A549 (cell line): ENCODE data around the gene LECT2. TPM values are rescaled to one million over a fixed set of nuclear protein-coding genes. Genes with fewer than 3 reads are reported as not detected.
A peak's percentile ranks its signal among the peaks of the same experiment; 100 is the strongest.

ENCODE experiments used
- ATAC-seq, 2 experiments: fragments of 200-7000 bp in 1 of 2; fragments of >200 bp in 1 of 2; cut with Nextera tagmentation in 1 of 2; cut with Tn5 transposase in 1 of 2; 3 replicates each; pipeline versions ENCODE4 v1.8.0 to v1.9.1; 2018 to 2020; ENCODE audit warnings: mild to moderate bottlenecking in 1 of 2, moderate library complexity in 1 of 2
- CTCF ChIA-PET: fragments of 300-600 bp; sonication (Branson Sonifier 250); formaldehyde crosslinking; extraction: SDS; loops from one replicate; lab custom pipeline; 2021; ENCODE audit warnings: antibody characterized with exemption, inconsistent platforms; lab: Yijun Ruan, JAX
- POLR2A ChIA-PET: fragments of 350-600 bp; formaldehyde crosslinking; extraction: SDS; loops from one replicate; lab custom pipeline; 2021; ENCODE audit warnings: antibody characterized with exemption, inconsistent platforms; lab: Yijun Ruan, JAX
- DNase-seq, 2 experiments: peaks; one replicate each; pipeline versions ENCODE4 v3.0.0 to v3.0.0-alpha.2; 2011 to 2016; ENCODE audit warnings: low read depth in 1 of 2, low spot score in 1 of 2
- FAIRE-seq: peaks from 2 replicates; lab custom pipeline; 2011; peaks lifted over from hg19 to GRCh38; lab: Jason Lieb, UNC
- H3K27ac ChIP-seq, 2 experiments: fragments of >200 bp; sonication (Bioruptor Twin); formaldehyde crosslinking; 3 replicates each; pipeline ENCODE4 v1.5.1; 2016 to 2017
- H3K4me1 ChIP-seq: fragments of >200 bp; sonication (Bioruptor Twin); formaldehyde crosslinking; 3 replicates; pipeline ENCODE4 v1.6.1; 2016
- H3K4me2 ChIP-seq: fragments of >200 bp; sonication (Bioruptor Twin); formaldehyde crosslinking; 3 replicates; pipeline ENCODE4 v1.6.1; 2016
- H3K4me3 ChIP-seq: fragments of >200 bp; sonication (Bioruptor Twin); formaldehyde crosslinking; 3 replicates; pipeline ENCODE4 v1.5.1; 2016
- H3K9me3 ChIP-seq: fragments of >200 bp; sonication (Bioruptor Twin); formaldehyde crosslinking; 3 replicates; pipeline ENCODE4 v1.6.1; 2016
- CHD4 ChIP-seq: fragments of 200-600 bp; sonication (generic); IDR thresholded peaks from 2 replicates; pipeline ENCODE4 v1.6.1; 2016; ENCODE audit warnings: antibody characterized with exemption, mild to moderate bottlenecking, borderline replicate concordance
- EHF ChIP-seq: fragments of 250-450 bp; sonication (Bioruptor Pico); IDR thresholded peaks from 2 replicates; pipeline ENCODE4 v1.5.0; 2020; ENCODE audit warnings: mild to moderate bottlenecking
- ESRRA ChIP-seq: fragments of 150-350 bp; IDR thresholded peaks from 2 replicates; pipeline ENCODE4 v1.6.1; 2014; ENCODE audit warnings: mild to moderate bottlenecking, low read length, borderline replicate concordance
- FOSL2 ChIP-seq, 2 experiments: fragments of 450-650 bp in 1 of 2; fragments of >200 bp in 1 of 2; sonication (Bioruptor Twin) in 1 of 2; formaldehyde crosslinking; IDR thresholded peaks; 2 replicates each; pipeline versions ENCODE4 v1.5.0 to v1.6.1; 2016 to 2020; ENCODE audit warnings: mild to moderate bottlenecking in 1 of 2, moderate library complexity in 1 of 2
- FOXS1 ChIP-seq: fragments of 250-450 bp; sonication (Bioruptor Pico); IDR thresholded peaks from 2 replicates; pipeline ENCODE4 v1.5.0; 2020; ENCODE audit warnings: mild to moderate bottlenecking, moderate library complexity
- GATA3 ChIP-seq: IDR thresholded peaks from 2 replicates; pipeline ENCODE4 v1.6.1; 2012; ENCODE audit warnings: borderline replicate concordance
- HDAC2 ChIP-seq: fragments of 200-600 bp; sonication (generic); IDR thresholded peaks from 2 replicates; pipeline ENCODE4 v1.6.1; 2016
- HEYL ChIP-seq: fragments of 250-450 bp; sonication (Bioruptor Pico); IDR thresholded peaks from 2 replicates; pipeline ENCODE4 v1.8.0; 2021; ENCODE audit warnings: mild to moderate bottlenecking, moderate library complexity
- HOXA7 ChIP-seq: fragments of 250-450 bp; sonication (Bioruptor Pico); IDR thresholded peaks from 2 replicates; pipeline ENCODE4 v1.5.0; 2020; ENCODE audit warnings: mild to moderate bottlenecking, moderate library complexity
- HOXB13 ChIP-seq: fragments of 250-450 bp; sonication (Bioruptor Pico); IDR thresholded peaks from 2 replicates; pipeline ENCODE4 v1.5.0; 2020; ENCODE audit warnings: low read depth, mild to moderate bottlenecking, moderate library complexity
- JUNB ChIP-seq: fragments of >200 bp; sonication (Bioruptor Twin); formaldehyde crosslinking; IDR thresholded peaks from 2 replicates; pipeline ENCODE4 v1.6.1; 2016
- KDM5A ChIP-seq: fragments of 200-600 bp; sonication (generic); IDR thresholded peaks from 2 replicates; pipeline ENCODE4 v1.6.1; 2016; ENCODE audit warnings: antibody characterized with exemption, mild to moderate bottlenecking
- MAZ ChIP-seq: fragments of 150-350 bp; IDR thresholded peaks from 2 replicates; pipeline ENCODE4 v1.6.1; 2014; ENCODE audit warnings: antibody characterized with exemption, low read depth, low read length, borderline replicate concordance
- NFE2L2 ChIP-seq: fragments of 150-350 bp; conservative IDR thresholded peaks from 2 replicates; pipeline ENCODE4 v1.6.1; 2014; ENCODE audit warnings: low read length
- PHF8 ChIP-seq: fragments of 200-600 bp; sonication (generic); IDR thresholded peaks from 2 replicates; pipeline ENCODE4 v1.6.1; 2016; ENCODE audit warnings: low read depth, mild to moderate bottlenecking, antibody characterized with exemption, moderate library complexity, borderline replicate concordance
- RARB ChIP-seq: fragments of 250-450 bp; sonication (Bioruptor Pico); IDR thresholded peaks from 2 replicates; pipeline ENCODE4 v1.8.0; 2021; ENCODE audit warnings: mild to moderate bottlenecking, moderate library complexity
- RNF2 ChIP-seq: fragments of 200-600 bp; sonication (generic); IDR thresholded peaks from 2 replicates; pipeline ENCODE4 v1.6.1; 2016; ENCODE audit warnings: low read depth, mild to moderate bottlenecking, antibody characterized with exemption, moderate library complexity, borderline replicate concordance
- SMC3 ChIP-seq: fragments of >200 bp; sonication (Bioruptor Twin); formaldehyde crosslinking; IDR thresholded peaks from 3 replicates; pipeline ENCODE4 v1.6.1; 2018; ENCODE audit warnings: inconsistent platforms
- SREBF2 ChIP-seq: fragments of 450-650 bp; IDR thresholded peaks from 2 replicates; pipeline ENCODE4 v1.6.1; 2014; ENCODE audit warnings: mild to moderate bottlenecking, moderate library complexity
- TFCP2L1 ChIP-seq: fragments of 250-450 bp; sonication (Bioruptor Pico); IDR thresholded peaks from 2 replicates; pipeline ENCODE4 v1.5.0; 2021; ENCODE audit warnings: mild to moderate bottlenecking
- ZSCAN20 ChIP-seq: fragments of 250-450 bp; sonication (Bioruptor Pico); IDR thresholded peaks from 2 replicates; pipeline ENCODE4 v1.8.0; 2022; ENCODE audit warnings: mild to moderate bottlenecking, moderate library complexity
- WGBS: methylation state at CpG from one replicate; pipeline ENCODE4 v1.1.6; 2017; ENCODE audit errors: missing lambda C conversion rate; 5-methylcytosine and 5-hydroxymethylcytosine counted together
- polyA plus RNA-seq, 4 experiments: library from polyadenylated mRNA; depleted of rRNA in 3 of 4; stranded (reverse); fragments of >200 nt; fragmentation: RNase III in 1 of 4; extraction: RNeasy Plus Mini Kit Qiagen cat#74134 plus additional on column Dnase treatment in 1 of 4; gene quantifications; 2 replicates in 3 of 4; 3 replicates in 1 of 4; pipeline ENCODE4 v1.2.3, GENCODE V29; 2011 to 2017
- TF ChIP-seq, protein P1 (sequence below): fragments of >200 bp; sonication (Bioruptor Twin); formaldehyde crosslinking; IDR thresholded peaks from 3 replicates; pipeline ENCODE4 v1.5.1; 2016
- TF ChIP-seq, protein P2 (sequence below): fragments of 200-600 bp; sonication (generic); IDR thresholded peaks from 2 replicates; pipeline ENCODE4 v1.6.1; 2016; ENCODE audit warnings: antibody characterized with exemption, mild to moderate bottlenecking, moderate library complexity
- TF ChIP-seq, protein P3 (sequence below): IDR thresholded peaks from 2 replicates; pipeline ENCODE4 v1.6.1; 2012
- TF ChIP-seq, protein P4 (sequence below): fragments of >200 bp; sonication (Bioruptor Twin); formaldehyde crosslinking; IDR thresholded peaks from 2 replicates; pipeline ENCODE4 v1.6.1; 2016
- TF ChIP-seq, protein P5 (sequence below): fragments of 150-350 bp; IDR thresholded peaks from 2 replicates; pipeline ENCODE4 v1.6.1; 2014; ENCODE audit warnings: low read depth, mild to moderate bottlenecking, low read length

Gene LECT2
- polyA plus RNA-seq, 2 of the 4 experiments (the other 2 are of a cell fraction): not detected

DNA sequence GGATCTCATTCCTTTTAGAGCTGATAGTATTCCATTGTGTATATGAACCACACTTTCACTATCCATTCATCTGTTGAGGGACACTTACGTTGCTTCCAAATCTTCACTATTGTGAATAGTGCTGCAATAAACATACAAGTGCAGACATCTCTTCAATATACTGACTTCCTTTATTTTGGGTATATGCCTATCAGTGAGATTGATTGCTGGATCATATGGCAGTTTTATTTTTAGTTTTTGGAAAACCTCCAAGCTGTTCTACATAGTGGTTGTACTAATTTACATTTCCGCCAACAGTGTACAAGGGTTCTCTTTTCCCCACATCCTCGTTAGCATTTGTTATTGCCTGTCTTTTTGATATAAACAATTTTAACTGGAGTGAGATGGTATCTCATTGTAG, 33.8 kb upstream of the LECT2 start:
- no peak for DNase-seq
- no peak overlapping the region for H3K4me2 ChIP-seq
- H3K4me1 ChIP-seq: peaks cover 14% of the 10 kb centered on the region
- H3K4me3 ChIP-seq: no peak overlapping the region
- no peak overlapping the region for H3K27ac ChIP-seq
- 88% methylated on average over 3 of the region's 3 CpGs for WGBS
- FAIRE-seq: no peak
- POLR2A ChIA-PET: no interaction called here
- peaks cover 4% of the 10 kb centered on the region; the same call in 1 of the 3 replicates for H3K9me3 ChIP-seq
- no peak for ATAC-seq
- TF ChIP-seq PHF8: no peak
- no peak for TF ChIP-seq ZSCAN20 (CRISPR knock-in tag)
- TF ChIP-seq HDAC2: no peak
- no peak for TF ChIP-seq SREBF2
- TF ChIP-seq GATA3: no peak
- no peak for TF ChIP-seq HOXB13 (CRISPR knock-in tag)
- TF ChIP-seq EHF: no peak
- TF ChIP-seq, protein P1, sequence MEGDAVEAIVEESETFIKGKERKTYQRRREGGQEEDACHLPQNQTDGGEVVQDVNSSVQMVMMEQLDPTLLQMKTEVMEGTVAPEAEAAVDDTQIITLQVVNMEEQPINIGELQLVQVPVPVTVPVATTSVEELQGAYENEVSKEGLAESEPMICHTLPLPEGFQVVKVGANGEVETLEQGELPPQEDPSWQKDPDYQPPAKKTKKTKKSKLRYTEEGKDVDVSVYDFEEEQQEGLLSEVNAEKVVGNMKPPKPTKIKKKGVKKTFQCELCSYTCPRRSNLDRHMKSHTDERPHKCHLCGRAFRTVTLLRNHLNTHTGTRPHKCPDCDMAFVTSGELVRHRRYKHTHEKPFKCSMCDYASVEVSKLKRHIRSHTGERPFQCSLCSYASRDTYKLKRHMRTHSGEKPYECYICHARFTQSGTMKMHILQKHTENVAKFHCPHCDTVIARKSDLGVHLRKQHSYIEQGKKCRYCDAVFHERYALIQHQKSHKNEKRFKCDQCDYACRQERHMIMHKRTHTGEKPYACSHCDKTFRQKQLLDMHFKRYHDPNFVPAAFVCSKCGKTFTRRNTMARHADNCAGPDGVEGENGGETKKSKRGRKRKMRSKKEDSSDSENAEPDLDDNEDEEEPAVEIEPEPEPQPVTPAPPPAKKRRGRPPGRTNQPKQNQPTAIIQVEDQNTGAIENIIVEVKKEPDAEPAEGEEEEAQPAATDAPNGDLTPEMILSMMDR: no peak
- TF ChIP-seq JUNB: no peak
- CTCF ChIA-PET: interaction anchor here (1.0 to 5.2 kb wide), 6 partner anchors 11 to 69 kb away, joined by 3 to 44 read pairs (median 8); no protein-coding TSS in a partner anchor

DNA sequence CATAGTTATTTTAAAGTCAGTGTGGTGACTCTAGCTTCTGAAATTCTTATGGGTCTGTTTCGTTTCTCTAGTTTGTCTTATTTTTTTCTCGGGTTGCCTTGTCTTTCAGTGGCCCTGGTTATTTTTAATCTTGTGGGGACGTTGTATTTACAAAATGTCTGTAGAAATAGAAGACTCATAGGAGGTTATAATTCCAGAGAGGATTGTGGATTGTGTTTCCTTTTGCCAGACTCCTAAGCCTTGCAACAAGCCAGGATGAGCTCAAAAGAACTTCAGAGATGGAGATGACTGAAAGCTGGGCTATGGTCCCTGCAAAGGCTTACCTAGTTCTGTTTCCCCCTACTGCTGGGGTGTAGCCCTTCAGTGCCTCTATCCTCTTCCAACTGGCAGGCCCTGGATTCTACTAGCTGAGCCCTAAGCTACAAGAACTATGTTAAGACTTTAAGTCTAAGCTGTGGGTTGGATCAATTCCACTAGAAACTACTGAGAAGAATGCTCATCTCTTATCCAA, 32.2 kb upstream of the LECT2 start:
- ChIA-PET POLR2A (interaction anchor here (0.9 kb wide), 1 partner anchor 42 kb away, joined by 3 read pairs; the partner anchor contains the start of gene TGFBI), CTCF (interaction anchor here (0.6 to 5.2 kb wide), 12 partner anchors 9 to 71 kb away, joined by 3 to 44 read pairs (median 4); partner anchors contain the start of gene TGFBI)
- no peak for FAIRE-seq
- TF ChIP-seq, protein P2, sequence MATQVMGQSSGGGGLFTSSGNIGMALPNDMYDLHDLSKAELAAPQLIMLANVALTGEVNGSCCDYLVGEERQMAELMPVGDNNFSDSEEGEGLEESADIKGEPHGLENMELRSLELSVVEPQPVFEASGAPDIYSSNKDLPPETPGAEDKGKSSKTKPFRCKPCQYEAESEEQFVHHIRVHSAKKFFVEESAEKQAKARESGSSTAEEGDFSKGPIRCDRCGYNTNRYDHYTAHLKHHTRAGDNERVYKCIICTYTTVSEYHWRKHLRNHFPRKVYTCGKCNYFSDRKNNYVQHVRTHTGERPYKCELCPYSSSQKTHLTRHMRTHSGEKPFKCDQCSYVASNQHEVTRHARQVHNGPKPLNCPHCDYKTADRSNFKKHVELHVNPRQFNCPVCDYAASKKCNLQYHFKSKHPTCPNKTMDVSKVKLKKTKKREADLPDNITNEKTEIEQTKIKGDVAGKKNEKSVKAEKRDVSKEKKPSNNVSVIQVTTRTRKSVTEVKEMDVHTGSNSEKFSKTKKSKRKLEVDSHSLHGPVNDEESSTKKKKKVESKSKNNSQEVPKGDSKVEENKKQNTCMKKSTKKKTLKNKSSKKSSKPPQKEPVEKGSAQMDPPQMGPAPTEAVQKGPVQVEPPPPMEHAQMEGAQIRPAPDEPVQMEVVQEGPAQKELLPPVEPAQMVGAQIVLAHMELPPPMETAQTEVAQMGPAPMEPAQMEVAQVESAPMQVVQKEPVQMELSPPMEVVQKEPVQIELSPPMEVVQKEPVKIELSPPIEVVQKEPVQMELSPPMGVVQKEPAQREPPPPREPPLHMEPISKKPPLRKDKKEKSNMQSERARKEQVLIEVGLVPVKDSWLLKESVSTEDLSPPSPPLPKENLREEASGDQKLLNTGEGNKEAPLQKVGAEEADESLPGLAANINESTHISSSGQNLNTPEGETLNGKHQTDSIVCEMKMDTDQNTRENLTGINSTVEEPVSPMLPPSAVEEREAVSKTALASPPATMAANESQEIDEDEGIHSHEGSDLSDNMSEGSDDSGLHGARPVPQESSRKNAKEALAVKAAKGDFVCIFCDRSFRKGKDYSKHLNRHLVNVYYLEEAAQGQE: no peak
- TF ChIP-seq ZSCAN20 (CRISPR knock-in tag) (no peak), GATA3 (no peak), RNF2 (no peak), SREBF2 (no peak), TFCP2L1 (CRISPR knock-in tag) (no peak), KDM5A (no peak), HEYL (CRISPR knock-in tag) (no peak), FOSL2 (IDR thresholded peaks at IDR 0.05) (no peak), FOSL2 (CRISPR knock-in tag; IDR thresholded peaks at IDR 0.05) (no peak), HOXA7 (CRISPR knock-in tag) (no peak), MAZ (no peak), ESRRA (no peak), CHD4 (no peak), NFE2L2 (no peak), RARB (CRISPR knock-in tag) (no peak), SMC3 (no peak), FOXS1 (no peak)
- TF ChIP-seq, protein P3, sequence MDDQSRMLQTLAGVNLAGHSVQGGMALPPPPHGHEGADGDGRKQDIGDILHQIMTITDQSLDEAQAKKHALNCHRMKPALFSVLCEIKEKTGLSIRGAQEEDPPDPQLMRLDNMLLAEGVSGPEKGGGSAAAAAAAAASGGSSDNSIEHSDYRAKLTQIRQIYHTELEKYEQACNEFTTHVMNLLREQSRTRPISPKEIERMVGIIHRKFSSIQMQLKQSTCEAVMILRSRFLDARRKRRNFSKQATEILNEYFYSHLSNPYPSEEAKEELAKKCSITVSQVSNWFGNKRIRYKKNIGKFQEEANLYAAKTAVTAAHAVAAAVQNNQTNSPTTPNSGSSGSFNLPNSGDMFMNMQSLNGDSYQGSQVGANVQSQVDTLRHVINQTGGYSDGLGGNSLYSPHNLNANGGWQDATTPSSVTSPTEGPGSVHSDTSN: no peak
- TF ChIP-seq, protein P4, sequence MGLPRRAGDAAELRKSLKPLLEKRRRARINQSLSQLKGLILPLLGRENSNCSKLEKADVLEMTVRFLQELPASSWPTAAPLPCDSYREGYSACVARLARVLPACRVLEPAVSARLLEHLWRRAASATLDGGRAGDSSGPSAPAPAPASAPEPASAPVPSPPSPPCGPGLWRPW: no peak
- TF ChIP-seq, protein P5, sequence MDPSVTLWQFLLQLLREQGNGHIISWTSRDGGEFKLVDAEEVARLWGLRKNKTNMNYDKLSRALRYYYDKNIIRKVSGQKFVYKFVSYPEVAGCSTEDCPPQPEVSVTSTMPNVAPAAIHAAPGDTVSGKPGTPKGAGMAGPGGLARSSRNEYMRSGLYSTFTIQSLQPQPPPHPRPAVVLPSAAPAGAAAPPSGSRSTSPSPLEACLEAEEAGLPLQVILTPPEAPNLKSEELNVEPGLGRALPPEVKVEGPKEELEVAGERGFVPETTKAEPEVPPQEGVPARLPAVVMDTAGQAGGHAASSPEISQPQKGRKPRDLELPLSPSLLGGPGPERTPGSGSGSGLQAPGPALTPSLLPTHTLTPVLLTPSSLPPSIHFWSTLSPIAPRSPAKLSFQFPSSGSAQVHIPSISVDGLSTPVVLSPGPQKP: no peak
- WGBS: 57% methylated on average over 3 of the region's 3 CpGs
- Histone ChIP-seq H3K4me3 (no peak overlapping the region), H3K4me2 (no peak overlapping the region), H3K27ac (peak overlapping the region in 1 of 2 experiments; percentile 60; a peak in 3 of 6 replicates), H3K9me3 (peaks cover 4% of the 10 kb centered on the region; the same call in 1 of the 3 replicates), H3K4me1 (no peaks in the 10 kb centered on the region)
- ATAC-seq: no peak; a peak in 2 of 6 replicates
- DNase-seq: no peak
